GM20000 (cell line): ENCODE results near the gene CD52.
A peak's percentile ranks its signal among the peaks of the same experiment; 100 is the strongest.

Experiments used
- DNase-seq: peaks from one replicate; pipeline ENCODE4 v3.0.0; 2012; ENCODE audit warnings: low spot score
- CTCF ChIP-seq: IDR thresholded peaks from 2 replicates; pipeline ENCODE4 v1.5.1; 2012; ENCODE audit warnings: mild to moderate bottlenecking, control low read depth; ENCODE audit errors: extremely low read depth, missing control alignments

The CD52 gene

GRCh38 chr1:26361605-26362122, 43.9 kb downstream of the CD52 start:
- DNase-seq: no peak
- no peak for TF ChIP-seq CTCF

- TF ChIP-seq CTCF: no peak
- no peak for DNase-seq
Observed at GRCh38 chr1:26362331-26362730, 44.6 kb downstream of the CD52 start.

GRCh38 chr1:26363549-26364448, 46.0 kb downstream of the CD52 start:
- TF ChIP-seq CTCF: peak; percentile 97

GRCh38 chr1:26364956-26365355, 47.2 kb downstream of the CD52 start:
- no peak for TF ChIP-seq CTCF
- no peak for DNase-seq

More at GRCh38 chr1:26363549-26364448, 46.0 kb downstream of the CD52 start:
- peak; percentile 86 for DNase-seq

GRCh38 chr1:26367441-26367840, 49.7 kb downstream of the CD52 start:
- TF ChIP-seq CTCF: no peak
- DNase-seq: no peak

GRCh38 chr1:26368006-26368405, 50.2 kb downstream of the CD52 start:
- TF ChIP-seq CTCF: no peak
- no peak for DNase-seq

GRCh38 chr1:26368486-26368885, 50.7 kb downstream of the CD52 start:
- DNase-seq: no peak
- no peak for TF ChIP-seq CTCF
